GM23248 (cell line): ENCODE results near the gene DYRK1A.

Source experiments
- EZH2 ChIP-seq: fragments of 200-600 bp; sonication (generic); IDR thresholded peaks from 2 replicates; pipeline ENCODE4 v1.6.1; 2018; ENCODE audit warnings: antibody characterized with exemption, mild to moderate bottlenecking; ENCODE audit not compliant: insufficient read depth, poor library complexity, severe bottlenecking
- EZH2phosphoT487 ChIP-seq: fragments of 200-600 bp; sonication (generic); IDR thresholded peaks from 2 replicates; pipeline ENCODE4 v1.6.1; 2018; ENCODE audit warnings: antibody characterized with exemption, moderate library complexity, mild to moderate bottlenecking, low read depth; ENCODE audit not compliant: insufficient read depth

DNA sequence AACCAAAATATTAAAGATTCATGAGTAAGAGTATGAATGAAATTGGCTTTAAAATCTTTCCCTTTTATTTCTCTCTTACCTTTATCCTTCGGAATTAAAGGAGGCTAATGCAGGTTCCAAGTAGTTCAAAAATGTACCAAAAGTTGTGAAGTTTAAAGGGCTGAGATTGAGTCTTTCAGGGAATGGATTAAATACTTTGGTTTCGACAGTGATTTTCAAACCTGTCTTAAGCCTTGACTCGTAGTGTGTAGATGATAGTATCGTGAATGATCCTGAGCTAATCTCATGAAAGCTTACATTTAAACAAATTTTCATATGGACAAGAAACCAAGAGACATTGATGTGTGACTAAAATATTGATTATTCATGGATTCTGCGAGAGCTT lies 66.9 kb downstream of the DYRK1A start:
- TF ChIP-seq EZH2 (no peak), EZH2phosphoT487 (no peak)
